ENCODE measurements around the gene FAM228A.
"Not testable (repeated sequence)": the region's sequence is repeated elsewhere in the genome, so short reads cannot be mapped to it uniquely, and the experiment has no call there.

Gene FAM228A

GRCh38 chr2:24174851-24175277 lies at the start of gene FAM228A:
Gene FAM228A (plus strand): TSS chr2:24175053. CDS start chr2:24175481, 428 bp downstream.
- no peak for DNase-seq (ENCODE audit: low spot score)

- DNase-seq (ENCODE audit: low spot score) = no peak
Observed at GRCh38 chr2:24125956-24126355, 48.9 kb upstream of the FAM228A start.

- no peak for DNase-seq (ENCODE audit: low spot score)
Observed at GRCh38 chr2:24132543-24132942, 42.3 kb upstream of the FAM228A start.

GRCh38 chr2:24140305-24140704 lies 34.5 kb upstream of the FAM228A start:
- not testable (repeated sequence) for DNase-seq (ENCODE audit: low spot score)

GRCh38 chr2:24147364-24147763 lies 27.5 kb upstream of the FAM228A start:
- no peak for DNase-seq (ENCODE audit: low spot score)

- DNase-seq (ENCODE audit: low spot score) = no peak
Observed at GRCh38 chr2:24152413-24153197, 22.2 kb upstream of the FAM228A start.

GRCh38 chr2:24153478-24153877 lies 21.4 kb upstream of the FAM228A start:
- DNase-seq (ENCODE audit: low spot score) = no peak

GRCh38 chr2:24158131-24158530 lies 16.7 kb upstream of the FAM228A start:
- no peak for DNase-seq (ENCODE audit: low spot score)

GRCh38 chr2:24159708-24160107 lies 15.1 kb upstream of the FAM228A start:
- no peak for DNase-seq (ENCODE audit: low spot score)

GRCh38 chr2:24160761-24161160 lies 14.1 kb upstream of the FAM228A start:
- DNase-seq (ENCODE audit: low spot score) = no peak

GRCh38 chr2:24162494-24162893 lies 12.4 kb upstream of the FAM228A start:
- no peak for DNase-seq (ENCODE audit: low spot score)

- DNase-seq (ENCODE audit: low spot score) = no peak
Observed at GRCh38 chr2:24163186-24163585, 11.7 kb upstream of the FAM228A start.

- DNase-seq (ENCODE audit: low spot score) = no peak
Observed at GRCh38 chr2:24163601-24164000, 11.3 kb upstream of the FAM228A start.

- DNase-seq (ENCODE audit: low spot score) = peak; percentile 20
Observed at GRCh38 chr2:24164416-24164973, 10.4 kb upstream of the FAM228A start.

- no peak for DNase-seq (ENCODE audit: low spot score)
Observed at GRCh38 chr2:24169023-24169422, 5.8 kb upstream of the FAM228A start.

- DNase-seq (ENCODE audit: low spot score) = peak; percentile 48
Observed at GRCh38 chr2:24175631-24176187, 856 bp downstream of the FAM228A start.

GRCh38 chr2:24176326-24176725 lies 1.5 kb downstream of the FAM228A start:
- DNase-seq (ENCODE audit: low spot score) = no peak

GRCh38 chr2:24179683-24180082 lies 4.8 kb downstream of the FAM228A start:
- no peak for DNase-seq (ENCODE audit: low spot score)

- no peak for DNase-seq (ENCODE audit: low spot score)
Observed at GRCh38 chr2:24181849-24182248, 7.0 kb downstream of the FAM228A start.

GRCh38 chr2:24182507-24182906 lies 7.7 kb downstream of the FAM228A start:
- DNase-seq (ENCODE audit: low spot score) = no peak

GRCh38 chr2:24183366-24184069 lies 8.7 kb downstream of the FAM228A start:
- DNase-seq (ENCODE audit: low spot score) = no peak

GRCh38 chr2:24189551-24189950 lies 14.7 kb downstream of the FAM228A start:
- DNase-seq (ENCODE audit: low spot score) = no peak

GRCh38 chr2:24190503-24190902 lies 15.7 kb downstream of the FAM228A start:
- DNase-seq (ENCODE audit: low spot score) = no peak

Data from AG08396 (cell line).